ENCODE data around the gene CCL7. TPM values are rescaled to one million over a fixed set of nuclear protein-coding genes. Genes with fewer than 3 reads are reported as not detected.

The CCL7 gene
- total RNA-seq, 1 experiment from 2014 or later: not detected

DNA sequence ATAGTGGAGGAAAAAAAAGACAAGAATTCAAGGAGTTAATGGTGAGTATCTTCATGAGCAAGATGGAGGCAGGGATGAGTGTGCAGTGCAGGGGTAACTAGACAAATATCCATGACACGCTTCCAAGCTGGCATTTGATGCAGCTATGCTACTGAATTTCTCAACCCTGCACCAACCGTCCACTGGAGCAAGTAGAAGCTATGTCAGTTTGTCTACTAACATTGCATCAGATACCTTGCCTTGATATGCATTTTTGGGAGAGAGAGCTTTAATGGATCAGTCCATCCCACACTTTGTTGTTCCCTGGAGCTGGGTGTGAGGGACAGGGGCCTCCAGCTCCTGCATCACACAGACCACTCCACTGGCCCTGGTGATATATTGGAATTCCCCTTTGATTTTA is 32.0 kb downstream of the CCL7 start:
- no peaks in the 10 kb centered on the region for H3K4me1 ChIP-seq (ENCODE audit: low read length)

DNA sequence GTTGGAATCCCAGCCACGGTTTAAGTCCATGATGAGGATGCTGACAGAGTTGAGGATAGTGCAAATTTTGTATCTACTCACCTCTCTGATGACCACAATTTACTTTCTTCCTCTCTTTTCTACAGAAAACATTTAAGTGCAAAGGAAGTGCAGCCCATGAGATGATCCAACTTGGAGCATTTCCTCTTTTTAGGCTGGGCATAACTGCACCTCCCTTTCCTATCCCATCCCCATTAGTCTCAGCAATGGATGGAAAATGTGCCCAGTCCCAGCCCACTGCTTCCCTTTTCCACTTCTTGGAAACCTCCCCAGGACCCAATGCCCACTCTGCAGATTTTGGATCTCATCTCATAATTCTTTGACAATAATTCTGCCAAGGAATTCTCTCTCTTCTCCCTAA is 32.6 kb downstream of the CCL7 start:
- H3K79me2 ChIP-seq (ENCODE audit: low read length): no peaks in the 10 kb centered on the region
- no peak overlapping the region for H2AFZ ChIP-seq (ENCODE audit: low read length)
- H3K36me3 ChIP-seq (ENCODE audit: insufficient read depth, low read length): no peaks in the 10 kb centered on the region
- no peaks in the 10 kb centered on the region for H3K4me1 ChIP-seq (ENCODE audit: low read length)
- H3K9me2 ChIP-seq (replicated peaks; ENCODE audit: insufficient read depth, low read length): no peaks in the 10 kb centered on the region
- no peak overlapping the region for H3K27ac ChIP-seq (ENCODE audit: low read length)
- H3K4me3 ChIP-seq (ENCODE audit: low read length): no peak overlapping the region
- no peak overlapping the region for H3K9ac ChIP-seq (ENCODE audit: low read length)
- H3K4me2 ChIP-seq (ENCODE audit: low read depth, low read length, poor library complexity, severe bottlenecking): no peak overlapping the region
- H3K27me3 ChIP-seq (ENCODE audit: low read length): no peaks in the 10 kb centered on the region
- no peaks in the 10 kb centered on the region for H3K9me3 ChIP-seq (ENCODE audit: low read length)
- DNase-seq: no peak
- H4K20me1 ChIP-seq (ENCODE audit: insufficient read depth, low read depth, low read length): no peaks in the 10 kb centered on the region

More for the DNA sequence above, 32.0 kb downstream of the CCL7 start:
- Histone ChIP-seq H4K20me1 (ENCODE audit: insufficient read depth, low read depth, low read length) (no peaks in the 10 kb centered on the region), H3K36me3 (ENCODE audit: insufficient read depth, low read length) (no peaks in the 10 kb centered on the region), H3K27me3 (ENCODE audit: low read length) (no peaks in the 10 kb centered on the region), H3K9me3 (ENCODE audit: low read length) (no peaks in the 10 kb centered on the region), H3K4me3 (ENCODE audit: low read length) (no peak overlapping the region), H3K27ac (ENCODE audit: low read length) (no peak overlapping the region), H2AFZ (ENCODE audit: low read length) (no peak overlapping the region), H3K79me2 (ENCODE audit: low read length) (no peaks in the 10 kb centered on the region), H3K9me2 (replicated peaks; ENCODE audit: insufficient read depth, low read length) (no peaks in the 10 kb centered on the region), H3K9ac (ENCODE audit: low read length) (no peak overlapping the region), H3K4me2 (ENCODE audit: low read depth, low read length, poor library complexity, severe bottlenecking) (no peak overlapping the region)
- DNase-seq: no peak

DNA sequence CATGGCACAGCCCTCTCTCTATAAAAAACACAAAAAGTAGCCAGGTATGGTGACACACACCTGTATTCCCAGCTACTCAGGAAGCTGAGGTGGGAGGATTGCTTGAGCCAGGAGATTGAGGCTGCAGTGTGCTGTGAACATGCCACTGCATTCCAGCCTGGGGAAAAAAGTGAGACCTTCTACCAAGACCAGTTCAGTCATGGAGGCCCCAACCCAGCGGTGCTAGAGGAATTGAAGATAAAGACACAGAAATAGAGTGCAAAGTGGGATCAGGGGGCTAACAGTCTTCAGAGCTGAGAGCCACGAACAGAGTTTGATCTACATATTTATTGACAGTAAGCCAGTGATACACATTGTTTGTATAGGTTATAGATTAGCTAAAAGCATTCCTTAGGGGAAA is 33.6 kb downstream of the CCL7 start:
- DNase-seq: no peak
- Histone ChIP-seq H3K9me3 (ENCODE audit: low read length) (no peaks in the 10 kb centered on the region), H3K36me3 (ENCODE audit: insufficient read depth, low read length) (no peaks in the 10 kb centered on the region), H3K79me2 (ENCODE audit: low read length) (no peaks in the 10 kb centered on the region), H2AFZ (ENCODE audit: low read length) (no peak overlapping the region), H3K9me2 (replicated peaks; ENCODE audit: insufficient read depth, low read length) (no peaks in the 10 kb centered on the region), H3K27ac (ENCODE audit: low read length) (no peak overlapping the region), H4K20me1 (ENCODE audit: insufficient read depth, low read depth, low read length) (no peaks in the 10 kb centered on the region), H3K4me1 (ENCODE audit: low read length) (no peaks in the 10 kb centered on the region), H3K4me3 (ENCODE audit: low read length) (no peak overlapping the region), H3K9ac (ENCODE audit: low read length) (no peak overlapping the region), H3K27me3 (ENCODE audit: low read length) (no peaks in the 10 kb centered on the region), H3K4me2 (ENCODE audit: low read depth, low read length, poor library complexity, severe bottlenecking) (no peak overlapping the region)

DNA sequence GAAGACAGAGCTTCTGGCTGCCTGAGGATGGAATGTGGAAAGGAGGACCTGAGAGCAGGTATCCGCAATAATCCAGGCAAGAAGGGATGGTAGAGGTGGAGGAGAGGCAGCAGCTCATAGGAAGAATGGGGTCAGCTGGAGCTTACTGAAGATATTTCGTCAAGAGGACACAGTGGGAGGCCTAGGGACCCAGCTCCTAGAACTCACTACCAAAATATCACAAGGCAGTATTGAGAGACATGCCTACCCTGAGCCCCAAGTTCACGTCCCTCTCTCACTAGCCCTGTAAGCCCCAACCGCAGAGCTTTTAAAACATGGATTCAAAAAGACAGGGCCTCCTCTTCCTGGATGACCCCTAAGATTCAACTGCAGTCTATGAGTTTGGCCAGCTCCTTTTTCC is 35.0 kb downstream of the CCL7 start:
- no peaks in the 10 kb centered on the region for H3K79me2 ChIP-seq (ENCODE audit: low read length)
- no peak overlapping the region for H3K27ac ChIP-seq (ENCODE audit: low read length)
- H2AFZ ChIP-seq (ENCODE audit: low read length): no peak overlapping the region
- H3K9ac ChIP-seq (ENCODE audit: low read length): no peak overlapping the region
- H3K4me1 ChIP-seq (ENCODE audit: low read length): no peaks in the 10 kb centered on the region
- no peaks in the 10 kb centered on the region for H3K36me3 ChIP-seq (ENCODE audit: insufficient read depth, low read length)
- no peak for DNase-seq
- H3K27me3 ChIP-seq (ENCODE audit: low read length): no peaks in the 10 kb centered on the region
- no peak overlapping the region for H3K4me2 ChIP-seq (ENCODE audit: low read depth, low read length, poor library complexity, severe bottlenecking)
- H3K9me3 ChIP-seq (ENCODE audit: low read length): no peaks in the 10 kb centered on the region
- H3K9me2 ChIP-seq (replicated peaks; ENCODE audit: insufficient read depth, low read length): no peaks in the 10 kb centered on the region
- H4K20me1 ChIP-seq (ENCODE audit: insufficient read depth, low read depth, low read length): no peaks in the 10 kb centered on the region
- no peak overlapping the region for H3K4me3 ChIP-seq (ENCODE audit: low read length)

DNA sequence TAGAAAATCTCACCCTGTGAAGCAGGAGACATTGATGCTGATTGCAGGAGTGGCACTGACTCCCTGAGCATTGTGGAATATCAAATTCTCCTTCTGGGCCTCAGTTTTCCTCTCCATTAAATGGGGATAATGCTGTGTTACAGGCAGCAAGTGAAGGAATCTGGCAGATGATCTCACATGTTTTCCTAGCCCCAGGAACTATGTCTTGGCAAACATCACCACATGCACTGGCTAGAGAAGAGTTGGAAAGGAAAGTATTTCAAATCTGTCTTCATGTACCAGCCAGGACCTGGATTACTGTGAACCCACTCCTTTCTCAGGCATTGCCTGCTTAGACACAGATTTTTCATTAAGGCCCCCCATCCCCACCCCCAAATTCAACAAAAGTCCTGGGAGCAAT is 35.6 kb downstream of the CCL7 start:
- Histone ChIP-seq H3K4me2 (ENCODE audit: low read depth, low read length, poor library complexity, severe bottlenecking) (no peak overlapping the region), H3K9me2 (replicated peaks; ENCODE audit: insufficient read depth, low read length) (no peaks in the 10 kb centered on the region)

DNA sequence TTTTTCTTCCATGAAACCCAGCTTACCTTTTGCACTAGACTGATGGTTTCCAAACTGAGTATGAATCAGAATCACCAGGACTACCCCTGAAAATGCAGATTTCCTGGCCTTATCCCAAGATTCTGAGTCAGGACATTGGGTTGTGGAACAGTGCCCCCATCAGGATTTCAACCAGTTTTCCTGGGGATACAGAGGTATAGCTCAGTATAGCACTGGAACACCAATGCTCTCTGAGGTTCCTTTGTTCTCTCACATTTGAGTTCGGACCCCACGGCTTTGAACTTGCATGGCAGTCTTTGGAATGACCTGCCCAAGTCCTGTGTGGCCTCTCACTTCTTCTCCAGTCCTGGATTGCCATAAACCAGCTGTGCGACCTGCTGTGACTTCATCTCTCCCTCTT is 36.4 kb downstream of the CCL7 start:
- Histone ChIP-seq H3K9me3 (ENCODE audit: low read length) (no peaks in the 10 kb centered on the region), H3K9ac (ENCODE audit: low read length) (no peak overlapping the region), H3K9me2 (replicated peaks; ENCODE audit: insufficient read depth, low read length) (no peaks in the 10 kb centered on the region), H3K27me3 (ENCODE audit: low read length) (no peaks in the 10 kb centered on the region), H3K27ac (ENCODE audit: low read length) (no peak overlapping the region), H3K4me2 (ENCODE audit: low read depth, low read length, poor library complexity, severe bottlenecking) (no peak overlapping the region), H3K79me2 (ENCODE audit: low read length) (no peaks in the 10 kb centered on the region), H4K20me1 (ENCODE audit: insufficient read depth, low read depth, low read length) (no peaks in the 10 kb centered on the region), H2AFZ (ENCODE audit: low read length) (no peak overlapping the region), H3K36me3 (ENCODE audit: insufficient read depth, low read length) (no peaks in the 10 kb centered on the region), H3K4me1 (ENCODE audit: low read length) (no peaks in the 10 kb centered on the region), H3K4me3 (ENCODE audit: low read length) (no peak overlapping the region)
- DNase-seq: no peak

More for the DNA sequence above, 35.6 kb downstream of the CCL7 start:
- no peak overlapping the region for H2AFZ ChIP-seq (ENCODE audit: low read length)
- H3K27me3 ChIP-seq (ENCODE audit: low read length): no peaks in the 10 kb centered on the region
- no peaks in the 10 kb centered on the region for H3K9me3 ChIP-seq (ENCODE audit: low read length)
- no peak overlapping the region for H3K4me3 ChIP-seq (ENCODE audit: low read length)
- no peaks in the 10 kb centered on the region for H3K4me1 ChIP-seq (ENCODE audit: low read length)
- H3K36me3 ChIP-seq (ENCODE audit: insufficient read depth, low read length): no peaks in the 10 kb centered on the region
- H3K79me2 ChIP-seq (ENCODE audit: low read length): no peaks in the 10 kb centered on the region
- H3K27ac ChIP-seq (ENCODE audit: low read length): no peak overlapping the region
- no peak overlapping the region for H3K9ac ChIP-seq (ENCODE audit: low read length)
- no peaks in the 10 kb centered on the region for H4K20me1 ChIP-seq (ENCODE audit: insufficient read depth, low read depth, low read length)
- DNase-seq: no peak

DNA sequence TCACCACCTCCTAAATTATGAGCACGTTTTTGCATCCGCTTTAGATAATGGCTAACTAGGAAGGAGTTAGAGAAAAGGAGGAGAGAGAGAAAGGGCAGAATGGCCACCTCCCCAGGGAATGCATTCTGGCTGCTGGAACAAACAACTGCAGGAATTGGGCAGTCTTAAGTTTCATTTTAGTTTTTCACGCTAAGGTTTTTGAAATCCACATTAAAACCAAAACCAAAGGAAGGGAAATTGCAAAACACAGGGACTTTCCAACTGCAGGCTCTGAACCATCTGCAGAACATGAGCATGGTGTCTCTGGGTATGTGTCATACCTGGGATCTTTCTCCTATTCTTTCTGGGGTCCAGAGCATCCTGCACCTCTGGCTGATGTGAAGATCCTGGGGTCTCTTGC is 37.1 kb downstream of the CCL7 start:
- no peak overlapping the region for H2AFZ ChIP-seq (ENCODE audit: low read length)
- no peaks in the 10 kb centered on the region for H3K36me3 ChIP-seq (ENCODE audit: insufficient read depth, low read length)
- H4K20me1 ChIP-seq (ENCODE audit: insufficient read depth, low read depth, low read length): no peaks in the 10 kb centered on the region
- no peak overlapping the region for H3K4me3 ChIP-seq (ENCODE audit: low read length)
- no peak overlapping the region for H3K9ac ChIP-seq (ENCODE audit: low read length)
- H3K27ac ChIP-seq (ENCODE audit: low read length): no peak overlapping the region
- no peaks in the 10 kb centered on the region for H3K9me2 ChIP-seq (replicated peaks; ENCODE audit: insufficient read depth, low read length)
- H3K9me3 ChIP-seq (ENCODE audit: low read length): no peaks in the 10 kb centered on the region
- H3K4me1 ChIP-seq (ENCODE audit: low read length): no peaks in the 10 kb centered on the region
- H3K4me2 ChIP-seq (ENCODE audit: low read depth, low read length, poor library complexity, severe bottlenecking): no peak overlapping the region
- H3K79me2 ChIP-seq (ENCODE audit: low read length): no peaks in the 10 kb centered on the region
- DNase-seq: no peak
- H3K27me3 ChIP-seq (ENCODE audit: low read length): no peaks in the 10 kb centered on the region

DNA sequence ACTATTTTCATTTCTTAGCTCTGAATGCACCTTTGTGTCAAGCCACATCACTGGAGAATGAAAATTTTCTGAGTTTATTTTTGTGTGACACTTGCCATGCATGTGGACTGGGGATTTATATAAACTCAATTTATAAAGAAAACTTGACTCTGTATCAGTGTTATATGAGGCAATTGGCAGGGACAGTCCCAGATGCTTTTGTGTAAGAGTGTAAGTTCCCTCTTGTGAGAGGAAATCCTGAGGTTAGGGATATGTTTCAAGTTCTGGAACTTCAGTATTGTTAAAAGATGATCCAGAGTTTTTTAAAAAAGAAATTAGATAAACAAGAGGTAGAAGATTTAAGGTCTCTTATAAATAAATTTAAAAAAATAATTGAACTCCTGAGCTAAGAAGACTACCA is 38.4 kb downstream of the CCL7 start:
- no peak overlapping the region for H3K9ac ChIP-seq (ENCODE audit: low read length)
- H3K4me2 ChIP-seq (ENCODE audit: low read depth, low read length, poor library complexity, severe bottlenecking): no peak overlapping the region
- DNase-seq: no peak
- H3K27ac ChIP-seq (ENCODE audit: low read length): no peak overlapping the region
- no peaks in the 10 kb centered on the region for H3K9me2 ChIP-seq (replicated peaks; ENCODE audit: insufficient read depth, low read length)
- no peaks in the 10 kb centered on the region for H3K27me3 ChIP-seq (ENCODE audit: low read length)
- H3K4me3 ChIP-seq (ENCODE audit: low read length): no peak overlapping the region
- H2AFZ ChIP-seq (ENCODE audit: low read length): no peak overlapping the region
- no peaks in the 10 kb centered on the region for H4K20me1 ChIP-seq (ENCODE audit: insufficient read depth, low read depth, low read length)
- no peaks in the 10 kb centered on the region for H3K9me3 ChIP-seq (ENCODE audit: low read length)
- H3K79me2 ChIP-seq (ENCODE audit: low read length): no peaks in the 10 kb centered on the region
- H3K4me1 ChIP-seq (ENCODE audit: low read length): no peaks in the 10 kb centered on the region
- H3K36me3 ChIP-seq (ENCODE audit: insufficient read depth, low read length): no peaks in the 10 kb centered on the region

DNA sequence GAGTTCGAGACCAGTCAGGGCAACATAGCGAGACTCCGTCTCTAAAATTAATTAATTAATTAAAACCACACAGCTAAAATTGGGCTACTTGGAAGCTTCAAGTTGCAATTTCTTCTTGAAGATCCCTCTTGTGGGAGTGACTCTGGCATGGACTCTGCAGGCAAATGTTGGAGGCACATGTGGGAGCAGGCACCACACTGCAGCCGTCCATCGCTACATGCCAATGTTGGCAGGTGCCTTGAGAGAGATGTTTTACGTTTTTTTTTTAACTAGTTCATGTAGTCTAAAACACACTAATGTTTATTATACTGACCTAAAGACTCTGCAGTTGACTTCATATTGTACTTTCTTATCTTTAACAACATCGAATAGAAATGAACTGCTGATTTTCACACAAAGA is 41.3 kb downstream of the CCL7 start:
- Histone ChIP-seq H3K9ac (ENCODE audit: low read length) (no peak overlapping the region), H3K79me2 (ENCODE audit: low read length) (no peaks in the 10 kb centered on the region), H3K27ac (ENCODE audit: low read length) (no peak overlapping the region), H2AFZ (ENCODE audit: low read length) (no peak overlapping the region), H3K4me1 (ENCODE audit: low read length) (no peaks in the 10 kb centered on the region), H3K4me2 (ENCODE audit: low read depth, low read length, poor library complexity, severe bottlenecking) (no peak overlapping the region), H3K27me3 (ENCODE audit: low read length) (no peaks in the 10 kb centered on the region), H3K36me3 (ENCODE audit: insufficient read depth, low read length) (no peaks in the 10 kb centered on the region), H4K20me1 (ENCODE audit: insufficient read depth, low read depth, low read length) (no peaks in the 10 kb centered on the region), H3K9me3 (ENCODE audit: low read length) (no peaks in the 10 kb centered on the region), H3K4me3 (ENCODE audit: low read length) (no peak overlapping the region), H3K9me2 (replicated peaks; ENCODE audit: insufficient read depth, low read length) (no peaks in the 10 kb centered on the region)
- no peak for DNase-seq

Measured in Karpas-422 (cell line).